ENCODE results near the gene ZIC5. TPM values are rescaled to one million over a fixed set of nuclear protein-coding genes. Genes with fewer than 3 reads are reported as not detected.

Gene ZIC5
- total RNA-seq, 3 donors from 2014 or later (not counting 1 experiment from before 2014, with no cell fraction given), result not detected

GRCh38 chr13:99985886-99986527 lies 14.4 kb upstream of the ZIC5 start:
- H3K27ac ChIP-seq (ENCODE audit: low read length), result no peak overlapping the region
- peak overlapping the region; percentile 60 for H3K4me3 Mint-ChIP-seq
- peaks cover 40% of the 10 kb centered on the region for H3K9me3 ChIP-seq (ENCODE audit: control insufficient read depth, insufficient read depth, low read length)
- H3K27ac Mint-ChIP-seq, result peak overlapping the region in 1 of 2 donors; percentile 81
- intact Hi-C loops (cut with micrococcal nuclease), result no loop called here
- peaks cover 84% of the 10 kb centered on the region for H3K27me3 ChIP-seq (ENCODE audit: control insufficient read depth, insufficient read depth, low read length)
- peaks cover 56 to 62% of the 10 kb centered on the region in 2 donors for H3K27me3 Mint-ChIP-seq (ENCODE audit: low read depth in 2 of 2)
- peaks cover 45% of the 10 kb centered on the region for H3K4me1 ChIP-seq (ENCODE audit: control insufficient read depth, insufficient read depth, low read length)
- H3K36me3 ChIP-seq (ENCODE audit: control insufficient read depth, insufficient read depth, low read length), result no peaks in the 10 kb centered on the region
- WGBS (ENCODE audit: insufficient coverage), result 13% methylated on average over 1 of the region's 15 CpGs
- H3K36me3 Mint-ChIP-seq, result peaks cover 10% of the 10 kb centered on the region
- peaks cover 16 to 19% of the 10 kb centered on the region in 2 donors for H3K4me1 Mint-ChIP-seq
- DNase-seq, result peak in 1 of 2 donors; percentile 19
- TF ChIP-seq CTCF (IDR thresholded peaks at IDR 0.05), result no peak
- no peaks in the 10 kb centered on the region for H3K9me3 Mint-ChIP-seq
- ATAC-seq, result no peak
- no peak overlapping the region for H3K4me3 ChIP-seq (ENCODE audit: low read length)

- ATAC-seq, result no peak
- WGBS (ENCODE audit: insufficient coverage), result 4% methylated on average over 52 of the region's 55 CpGs
- peaks cover 43% of the 10 kb centered on the region for H3K4me1 ChIP-seq (ENCODE audit: control insufficient read depth, insufficient read depth, low read length)
- Mint-ChIP-seq H3K9me3 (no peaks in the 10 kb centered on the region), H3K36me3 (peaks cover 10% of the 10 kb centered on the region), H3K27me3 (ENCODE audit: low read depth in 2 of 2) (peaks cover 52 to 56% of the 10 kb centered on the region in 2 donors), H3K4me1 (peaks cover 13 to 19% of the 10 kb centered on the region in 2 donors), H3K4me3 (no peak overlapping the region), H3K27ac (peak overlapping the region in 1 of 2 donors; percentile 81)
- DNase-seq, result peak in 1 of 2 donors; percentile 15
- H3K9me3 ChIP-seq (ENCODE audit: control insufficient read depth, insufficient read depth, low read length), result peaks cover 40% of the 10 kb centered on the region
- peaks cover 78% of the 10 kb centered on the region for H3K27me3 ChIP-seq (ENCODE audit: control insufficient read depth, insufficient read depth, low read length)
- intact Hi-C loops (cut with micrococcal nuclease), result no loop called here
- H3K27ac ChIP-seq (ENCODE audit: low read length), result no peak overlapping the region
- no peaks in the 10 kb centered on the region for H3K36me3 ChIP-seq (ENCODE audit: control insufficient read depth, insufficient read depth, low read length)
- no peak for TF ChIP-seq CTCF (IDR thresholded peaks at IDR 0.05)
- no peak overlapping the region for H3K4me3 ChIP-seq (ENCODE audit: low read length)
These were observed 13.8 kb upstream of the ZIC5 start for GRCh38 chr13:99985241-99985874.

- peaks cover 10% of the 10 kb centered on the region for H3K36me3 Mint-ChIP-seq
- Histone ChIP-seq H3K36me3 (ENCODE audit: control insufficient read depth, insufficient read depth, low read length) (no peaks in the 10 kb centered on the region), H3K27me3 (ENCODE audit: control insufficient read depth, insufficient read depth, low read length) (peaks cover 77% of the 10 kb centered on the region), H3K4me1 (ENCODE audit: control insufficient read depth, insufficient read depth, low read length) (peaks cover 42% of the 10 kb centered on the region), H3K4me3 (ENCODE audit: low read length) (no peak overlapping the region), H3K9me3 (ENCODE audit: control insufficient read depth, insufficient read depth, low read length) (peaks cover 34% of the 10 kb centered on the region), H3K27ac (ENCODE audit: low read length) (no peak overlapping the region)
- no peaks in the 10 kb centered on the region for H3K9me3 Mint-ChIP-seq
- H3K4me3 Mint-ChIP-seq, result peak overlapping the region; percentile 47
- H3K4me1 Mint-ChIP-seq, result peaks cover 6 to 19% of the 10 kb centered on the region in 2 donors
- ATAC-seq, result no peak
- WGBS (ENCODE audit: insufficient coverage), result 9% methylated on average over 44 of the region's 44 CpGs
- peak in 1 of 2 donors; percentile 55 for DNase-seq
- no peak for TF ChIP-seq CTCF (IDR thresholded peaks at IDR 0.05)
- intact Hi-C loops (cut with micrococcal nuclease), result no loop called here
- H3K27me3 Mint-ChIP-seq (ENCODE audit: low read depth in 2 of 2), result peaks cover 48 to 49% of the 10 kb centered on the region in 2 donors
- H3K27ac Mint-ChIP-seq, result peak overlapping the region; percentile 22 to 74
These were observed 13.1 kb upstream of the ZIC5 start for GRCh38 chr13:99984461-99985240.

All from natural killer cell (primary cell).